Liver (tissue), 9 donors: ENCODE measurements around the gene WIPF1. TPM values are rescaled to one million over a fixed set of nuclear protein-coding genes. Genes with fewer than 3 reads are reported as not detected.

ENCODE experiments used
- DNase-seq: peaks from one replicate; pipeline ENCODE4 v3.0.0-alpha.2; 2017; ENCODE audit warnings: low spot score
- H3K27ac ChIP-seq, 2 donors: one replicate each; pipeline ENCODE4 v1.7.0; 2013; ENCODE audit warnings: inconsistent platforms in 2 of 2, low read length in 2 of 2, control low read depth in 1 of 2, low read depth in 1 of 2, mild to moderate bottlenecking in 1 of 2
- H3K27me3 ChIP-seq, 4 donors: one replicate each; pipeline versions ENCODE4 v1.6.1 to v1.7.0; 2013; ENCODE audit warnings: low read length in 3 of 4, inconsistent platforms in 1 of 4, mild to moderate bottlenecking in 1 of 4, moderate library complexity in 1 of 4; ENCODE audit not compliant: control insufficient read depth in 4 of 4, insufficient read depth in 4 of 4
- H3K36me3 ChIP-seq, 4 donors: one replicate each; pipeline versions ENCODE4 v1.6.1 to v1.7.0; 2013; ENCODE audit warnings: low read length in 3 of 4, mild to moderate bottlenecking in 3 of 4, low read depth in 1 of 4, moderate library complexity in 1 of 4; ENCODE audit not compliant: control insufficient read depth in 4 of 4, insufficient read depth in 3 of 4
- H3K4me1 ChIP-seq, 4 donors: one replicate each; pipeline versions ENCODE4 v1.6.1 to v1.7.0; 2013; ENCODE audit warnings: low read length in 3 of 4, mild to moderate bottlenecking in 3 of 4, moderate library complexity in 1 of 4; ENCODE audit not compliant: control insufficient read depth in 4 of 4, insufficient read depth in 4 of 4
- H3K4me3 ChIP-seq, 3 donors: one replicate each; pipeline versions ENCODE4 v1.6.1 to v1.7.0; 2013; ENCODE audit warnings: low read length in 3 of 3, control low read depth in 1 of 3, low read depth in 1 of 3, mild to moderate bottlenecking in 1 of 3
- H3K9ac ChIP-seq, 2 donors: one replicate each; pipeline ENCODE4 v1.7.0; 2013; ENCODE audit warnings: low read length in 2 of 2, mild to moderate bottlenecking in 2 of 2, moderate library complexity in 2 of 2, control low read depth in 1 of 2, low read depth in 1 of 2
- H3K9me3 ChIP-seq, 4 donors: one replicate each; pipeline versions ENCODE4 v1.6.1 to v1.7.0; 2013; ENCODE audit warnings: low read length in 3 of 4; ENCODE audit not compliant: control insufficient read depth in 4 of 4
- EGR1 ChIP-seq, 2 donors: IDR thresholded peaks; 2 replicates each; pipeline ENCODE4 v1.6.1; 2016 to 2018; ENCODE audit warnings: antibody characterized with exemption in 2 of 2, low read depth in 2 of 2
- FOXA1 ChIP-seq: IDR thresholded peaks from 2 replicates; pipeline ENCODE4 v1.6.1; 2016; ENCODE audit warnings: antibody characterized with exemption
- FOXA2 ChIP-seq: IDR thresholded peaks from 2 replicates; pipeline ENCODE4 v1.6.1; 2016; ENCODE audit warnings: antibody characterized with exemption
- GABPA ChIP-seq, 2 donors: IDR thresholded peaks in 1 of 2; conservative IDR thresholded peaks in 1 of 2; 2 replicates each; pipeline ENCODE4 v1.6.1; 2016; ENCODE audit warnings: antibody characterized with exemption in 2 of 2, mild to moderate bottlenecking in 1 of 2, moderate library complexity in 1 of 2
- HNF4A ChIP-seq, 2 donors: conservative IDR thresholded peaks; 2 replicates each; pipeline ENCODE4 v1.6.1; 2016; ENCODE audit warnings: antibody characterized with exemption in 2 of 2, mild to moderate bottlenecking in 2 of 2
- HNF4G ChIP-seq: IDR thresholded peaks from 2 replicates; pipeline ENCODE4 v1.6.1; 2016; ENCODE audit warnings: antibody characterized with exemption
- JUND ChIP-seq, 2 donors: IDR thresholded peaks; 2 replicates each; pipeline ENCODE4 v1.6.1; 2016; ENCODE audit warnings: antibody characterized with exemption in 2 of 2
- NR2F2 ChIP-seq: IDR thresholded peaks from 2 replicates; pipeline ENCODE4 v1.6.1; 2016; ENCODE audit warnings: antibody characterized with exemption
- RAD21 ChIP-seq, 2 donors: IDR thresholded peaks; 2 replicates each; pipeline ENCODE4 v1.6.1; 2016; ENCODE audit warnings: antibody characterized with exemption in 2 of 2, mild to moderate bottlenecking in 2 of 2
- RXRA ChIP-seq, 2 donors: IDR thresholded peaks; 2 replicates each; pipeline ENCODE4 v1.6.1; 2017 to 2018; ENCODE audit warnings: antibody characterized with exemption in 2 of 2, mild to moderate bottlenecking in 1 of 2
- SP1 ChIP-seq: IDR thresholded peaks from 2 replicates; pipeline ENCODE4 v1.6.1; 2018; ENCODE audit warnings: antibody characterized with exemption, mild to moderate bottlenecking
- TAF1 ChIP-seq: conservative IDR thresholded peaks from 2 replicates; pipeline ENCODE4 v1.6.1; 2016; ENCODE audit warnings: antibody characterized with exemption, mild to moderate bottlenecking
- YY1 ChIP-seq: IDR thresholded peaks from 2 replicates; pipeline ENCODE4 v1.6.1; 2016; ENCODE audit warnings: antibody characterized with exemption, mild to moderate bottlenecking
- WGBS: extraction: QIAGEN DNeasy Blood & Tissue Kit; methylation state at CpG from one replicate; pipeline ENCODE4 v1.1.7; 2013; 5-methylcytosine and 5-hydroxymethylcytosine counted together
- polyA plus RNA-seq, 2 donors: library from polyadenylated mRNA; stranded (reverse) in 1 of 2; unstranded in 1 of 2; fragments of 200-250 nt in 1 of 2; fragments of >200 nt in 1 of 2; fragmentation: Nextera tagmentation in 1 of 2; extraction: Ambion mirVana in 1 of 2; gene quantifications; one replicate each; pipeline versions ENCODE4 v1.2.1 to v1.2.3, GENCODE V29; 2013 to 2015
- total RNA-seq, 2 donors: library from RNA; depleted of rRNA; stranded (reverse); fragments of >200 nt; gene quantifications; one replicate each; pipeline ENCODE4 v1.2.3, GENCODE V29; 2014
- TF ChIP-seq, protein P1 (sequence below): IDR thresholded peaks from 2 replicates; pipeline ENCODE4 v1.6.1; 2016; ENCODE audit warnings: antibody characterized with exemption, mild to moderate bottlenecking
- TF ChIP-seq, protein P2 (sequence below): IDR thresholded peaks from 2 replicates; pipeline ENCODE4 v1.6.1; 2016; ENCODE audit warnings: antibody characterized with exemption
- TF ChIP-seq, protein P3 (sequence below): fragments of 150-350 bp; IDR thresholded peaks from 2 replicates; pipeline ENCODE4 v1.5.1; 2017; ENCODE audit warnings: improper control_type of control experiment, low read depth, low read length; ENCODE audit not compliant: missing input control
- TF ChIP-seq, protein P4 (sequence below): IDR thresholded peaks from 2 replicates; pipeline ENCODE4 v1.6.1; 2016; ENCODE audit warnings: antibody characterized with exemption
- TF ChIP-seq, protein P5 (sequence below): IDR thresholded peaks from 2 replicates; pipeline ENCODE4 v1.6.1; 2016; ENCODE audit warnings: antibody characterized with exemption
- donor health status: healthy.
- donor health status: healthy.
- donor health status: healthy.
- donor health status: healthy.
- donor health status: healthy.

WIPF1 gene
- total and polyA plus RNA-seq, 4 donors: 4.7 to 7.7 (median 6.3) TPM

DNA sequence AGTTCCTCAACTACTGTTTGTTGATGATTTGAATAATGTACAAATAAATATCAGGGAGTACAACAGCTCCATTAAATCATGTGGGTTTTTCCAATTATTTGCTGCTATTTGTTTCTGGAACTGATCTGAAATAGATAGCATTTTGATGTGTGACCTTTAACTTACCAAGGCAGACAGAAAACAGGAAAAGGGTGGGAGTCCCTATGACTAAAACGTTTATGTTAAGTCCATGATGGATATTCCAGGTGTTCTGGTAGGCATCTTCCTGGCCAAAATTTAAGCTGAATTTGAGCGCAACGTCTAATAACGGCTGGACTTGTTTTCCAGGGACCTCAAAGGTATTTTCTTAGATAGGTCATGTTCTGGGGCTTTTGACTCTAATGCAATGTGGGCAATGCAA lies 41.6 kb downstream of the WIPF1 start:
- no peaks in the 10 kb centered on the region for H3K27me3 ChIP-seq
- H3K4me3 ChIP-seq: no peak overlapping the region
- H3K9me3 ChIP-seq: no peaks in the 10 kb centered on the region
- WGBS: 84% methylated on average over 4 of the region's 4 CpGs
- TF ChIP-seq RXRA (IDR thresholded peaks at IDR 0.05) (no peak), SP1 (no peak), HNF4G (no peak), YY1 (no peak), RAD21 (IDR thresholded peaks at IDR 0.05) (no peak), EGR1 (IDR thresholded peaks at IDR 0.05; ENCODE audit: low read depth in 2 of 2) (no peak), TAF1 (no peak), FOXA2 (no peak), GABPA (IDR thresholded peaks at IDR 0.05 in 1 of 2, conservative IDR thresholded peaks at IDR 0.05 in 1 of 2) (no peak), HNF4A (conservative IDR thresholded peaks at IDR 0.05) (no peak), FOXA1 (no peak), NR2F2 (no peak), JUND (IDR thresholded peaks at IDR 0.05) (no peak)
- TF ChIP-seq, protein P1, sequence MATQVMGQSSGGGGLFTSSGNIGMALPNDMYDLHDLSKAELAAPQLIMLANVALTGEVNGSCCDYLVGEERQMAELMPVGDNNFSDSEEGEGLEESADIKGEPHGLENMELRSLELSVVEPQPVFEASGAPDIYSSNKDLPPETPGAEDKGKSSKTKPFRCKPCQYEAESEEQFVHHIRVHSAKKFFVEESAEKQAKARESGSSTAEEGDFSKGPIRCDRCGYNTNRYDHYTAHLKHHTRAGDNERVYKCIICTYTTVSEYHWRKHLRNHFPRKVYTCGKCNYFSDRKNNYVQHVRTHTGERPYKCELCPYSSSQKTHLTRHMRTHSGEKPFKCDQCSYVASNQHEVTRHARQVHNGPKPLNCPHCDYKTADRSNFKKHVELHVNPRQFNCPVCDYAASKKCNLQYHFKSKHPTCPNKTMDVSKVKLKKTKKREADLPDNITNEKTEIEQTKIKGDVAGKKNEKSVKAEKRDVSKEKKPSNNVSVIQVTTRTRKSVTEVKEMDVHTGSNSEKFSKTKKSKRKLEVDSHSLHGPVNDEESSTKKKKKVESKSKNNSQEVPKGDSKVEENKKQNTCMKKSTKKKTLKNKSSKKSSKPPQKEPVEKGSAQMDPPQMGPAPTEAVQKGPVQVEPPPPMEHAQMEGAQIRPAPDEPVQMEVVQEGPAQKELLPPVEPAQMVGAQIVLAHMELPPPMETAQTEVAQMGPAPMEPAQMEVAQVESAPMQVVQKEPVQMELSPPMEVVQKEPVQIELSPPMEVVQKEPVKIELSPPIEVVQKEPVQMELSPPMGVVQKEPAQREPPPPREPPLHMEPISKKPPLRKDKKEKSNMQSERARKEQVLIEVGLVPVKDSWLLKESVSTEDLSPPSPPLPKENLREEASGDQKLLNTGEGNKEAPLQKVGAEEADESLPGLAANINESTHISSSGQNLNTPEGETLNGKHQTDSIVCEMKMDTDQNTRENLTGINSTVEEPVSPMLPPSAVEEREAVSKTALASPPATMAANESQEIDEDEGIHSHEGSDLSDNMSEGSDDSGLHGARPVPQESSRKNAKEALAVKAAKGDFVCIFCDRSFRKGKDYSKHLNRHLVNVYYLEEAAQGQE: no peak
- TF ChIP-seq, protein P2, sequence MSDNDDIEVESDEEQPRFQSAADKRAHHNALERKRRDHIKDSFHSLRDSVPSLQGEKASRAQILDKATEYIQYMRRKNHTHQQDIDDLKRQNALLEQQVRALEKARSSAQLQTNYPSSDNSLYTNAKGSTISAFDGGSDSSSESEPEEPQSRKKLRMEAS: no peak
- TF ChIP-seq, protein P3, sequence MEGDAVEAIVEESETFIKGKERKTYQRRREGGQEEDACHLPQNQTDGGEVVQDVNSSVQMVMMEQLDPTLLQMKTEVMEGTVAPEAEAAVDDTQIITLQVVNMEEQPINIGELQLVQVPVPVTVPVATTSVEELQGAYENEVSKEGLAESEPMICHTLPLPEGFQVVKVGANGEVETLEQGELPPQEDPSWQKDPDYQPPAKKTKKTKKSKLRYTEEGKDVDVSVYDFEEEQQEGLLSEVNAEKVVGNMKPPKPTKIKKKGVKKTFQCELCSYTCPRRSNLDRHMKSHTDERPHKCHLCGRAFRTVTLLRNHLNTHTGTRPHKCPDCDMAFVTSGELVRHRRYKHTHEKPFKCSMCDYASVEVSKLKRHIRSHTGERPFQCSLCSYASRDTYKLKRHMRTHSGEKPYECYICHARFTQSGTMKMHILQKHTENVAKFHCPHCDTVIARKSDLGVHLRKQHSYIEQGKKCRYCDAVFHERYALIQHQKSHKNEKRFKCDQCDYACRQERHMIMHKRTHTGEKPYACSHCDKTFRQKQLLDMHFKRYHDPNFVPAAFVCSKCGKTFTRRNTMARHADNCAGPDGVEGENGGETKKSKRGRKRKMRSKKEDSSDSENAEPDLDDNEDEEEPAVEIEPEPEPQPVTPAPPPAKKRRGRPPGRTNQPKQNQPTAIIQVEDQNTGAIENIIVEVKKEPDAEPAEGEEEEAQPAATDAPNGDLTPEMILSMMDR: no peak
- TF ChIP-seq, protein P4, sequence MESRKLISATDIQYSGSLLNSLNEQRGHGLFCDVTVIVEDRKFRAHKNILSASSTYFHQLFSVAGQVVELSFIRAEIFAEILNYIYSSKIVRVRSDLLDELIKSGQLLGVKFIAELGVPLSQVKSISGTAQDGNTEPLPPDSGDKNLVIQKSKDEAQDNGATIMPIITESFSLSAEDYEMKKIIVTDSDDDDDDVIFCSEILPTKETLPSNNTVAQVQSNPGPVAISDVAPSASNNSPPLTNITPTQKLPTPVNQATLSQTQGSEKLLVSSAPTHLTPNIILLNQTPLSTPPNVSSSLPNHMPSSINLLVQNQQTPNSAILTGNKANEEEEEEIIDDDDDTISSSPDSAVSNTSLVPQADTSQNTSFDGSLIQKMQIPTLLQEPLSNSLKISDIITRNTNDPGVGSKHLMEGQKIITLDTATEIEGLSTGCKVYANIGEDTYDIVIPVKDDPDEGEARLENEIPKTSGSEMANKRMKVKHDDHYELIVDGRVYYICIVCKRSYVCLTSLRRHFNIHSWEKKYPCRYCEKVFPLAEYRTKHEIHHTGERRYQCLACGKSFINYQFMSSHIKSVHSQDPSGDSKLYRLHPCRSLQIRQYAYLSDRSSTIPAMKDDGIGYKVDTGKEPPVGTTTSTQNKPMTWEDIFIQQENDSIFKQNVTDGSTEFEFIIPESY: no peak
- TF ChIP-seq, protein P5, sequence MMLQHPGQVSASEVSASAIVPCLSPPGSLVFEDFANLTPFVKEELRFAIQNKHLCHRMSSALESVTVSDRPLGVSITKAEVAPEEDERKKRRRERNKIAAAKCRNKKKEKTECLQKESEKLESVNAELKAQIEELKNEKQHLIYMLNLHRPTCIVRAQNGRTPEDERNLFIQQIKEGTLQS: no peak
- no peak overlapping the region for H3K27ac ChIP-seq
- H3K9ac ChIP-seq: no peak overlapping the region
- peaks cover 0 to 13% (median 8%) of the 10 kb centered on the region in 4 donors for H3K4me1 ChIP-seq
- H3K36me3 ChIP-seq: peaks cover 0 to 2% (median 0%) of the 10 kb centered on the region in 4 donors
- DNase-seq: no peak
